Mononuclear cell (primary cell): Measurements from ENCODE around the gene KIF20A. TPM values are rescaled to one million over a fixed set of nuclear protein-coding genes. Genes with fewer than 3 reads are reported as not detected.
A peak's percentile ranks its signal among the peaks of the same experiment; 100 is the strongest.
"Not testable (repeated sequence)": the region's sequence is repeated elsewhere in the genome, so short reads cannot be mapped to it uniquely, and the experiment has no call there.

Experiments
- H3K27me3 ChIP-seq: 2 replicates; pipeline ENCODE4 v1.6.0; 2011; ENCODE audit warnings: low read length, control low read depth; ENCODE audit not compliant: insufficient read depth
- H3K4me1 ChIP-seq: 2 replicates; pipeline ENCODE4 v1.5.1; 2011; ENCODE audit warnings: mild to moderate bottlenecking, low read length, control low read depth; ENCODE audit not compliant: insufficient read depth
- H3K4me3 ChIP-seq: 2 replicates; pipeline ENCODE4 v1.5.1; 2011; ENCODE audit warnings: mild to moderate bottlenecking, low read length, moderate library complexity
- H3K9me3 ChIP-seq: 2 replicates; pipeline ENCODE4 v1.5.1; 2011; ENCODE audit warnings: low read depth, mild to moderate bottlenecking, control low read depth, low read length
- total RNA-seq: library from RNA; depleted of rRNA; stranded (reverse); fragments of >200 nt; gene quantifications from one replicate; pipeline ENCODE4 v1.2.3, GENCODE V29; 2012

Gene KIF20A
- 0.42 TPM for total RNA-seq

DNA sequence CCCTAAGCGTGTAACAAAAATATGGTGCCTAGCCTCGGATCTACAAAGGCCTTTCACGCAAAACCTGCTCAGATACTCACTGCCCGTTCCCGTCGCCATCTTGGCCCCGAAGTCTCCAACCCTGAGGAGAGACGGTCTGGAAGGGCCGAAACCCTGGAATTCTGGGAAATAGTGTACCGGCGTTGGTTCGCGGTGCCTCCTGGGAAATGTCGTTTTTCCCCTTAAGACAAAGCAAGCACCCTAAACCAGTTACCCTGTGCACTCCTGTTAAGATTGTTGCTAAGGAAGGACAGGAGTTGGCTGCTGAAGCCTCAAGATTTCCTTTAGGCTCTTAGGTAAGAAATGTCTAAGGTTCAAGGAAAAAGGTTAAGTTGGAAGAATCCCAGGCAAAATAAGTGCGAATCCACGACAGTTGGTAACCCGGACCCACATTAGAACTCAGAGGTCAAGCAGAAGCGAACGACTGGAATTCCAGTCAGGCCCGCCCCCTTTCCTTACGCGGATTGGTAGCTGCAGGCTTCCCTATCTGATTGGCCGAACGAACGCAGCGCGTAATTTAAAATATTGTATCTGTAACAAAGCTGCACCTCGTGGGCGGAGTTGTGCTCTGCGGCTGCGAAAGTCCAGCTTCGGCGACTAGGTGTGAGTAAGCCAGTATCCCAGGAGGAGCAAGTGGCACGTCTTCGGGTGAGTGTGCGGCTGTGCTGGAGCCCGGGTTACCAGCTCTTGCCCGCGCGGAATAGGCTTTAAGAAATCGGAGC is at the start of gene KIF20A, which contains the start of gene BRD8:
TSS of gene KIF20A (plus strand) at position 597 of the 761 bp plus-strand sequence. CDS start 569 bp downstream, outside the sequence.
TSS of gene BRD8 (minus strand) at position 115 of the 761 bp plus-strand sequence. CDS start at position 99, 16 bp downstream.
- Histone ChIP-seq H3K4me1 (peaks cover 34% of the 10 kb centered on the region), H3K4me3 (peak within 1 kb of the TSS; percentile 87), H3K9me3 (no peaks in the 10 kb centered on the region), H3K27me3 (no peaks in the 10 kb centered on the region)

DNA sequence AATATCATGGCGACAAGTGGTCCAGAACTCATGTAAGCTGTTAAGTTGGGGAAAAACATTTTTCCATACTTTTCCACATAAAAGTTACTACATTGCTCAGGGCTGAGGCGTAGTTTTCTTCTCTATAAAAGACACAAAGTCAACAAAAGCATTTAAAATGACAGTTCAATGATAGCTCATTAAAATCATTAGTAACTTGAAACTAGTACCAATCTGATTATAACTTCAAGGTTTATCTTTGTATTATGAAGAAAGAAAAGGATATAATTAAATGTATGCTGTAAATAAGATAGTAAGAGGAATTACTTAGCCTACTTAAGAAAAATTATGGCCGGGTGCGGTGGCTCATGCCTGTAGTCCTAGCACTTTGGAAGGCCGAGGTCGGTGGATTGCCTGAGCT is 49.6 kb upstream of the KIF20A start:
- Histone ChIP-seq H3K4me3 (no peak overlapping the region), H3K4me1 (no peaks in the 10 kb centered on the region), H3K9me3 (no peaks in the 10 kb centered on the region), H3K27me3 (no peaks in the 10 kb centered on the region)

DNA sequence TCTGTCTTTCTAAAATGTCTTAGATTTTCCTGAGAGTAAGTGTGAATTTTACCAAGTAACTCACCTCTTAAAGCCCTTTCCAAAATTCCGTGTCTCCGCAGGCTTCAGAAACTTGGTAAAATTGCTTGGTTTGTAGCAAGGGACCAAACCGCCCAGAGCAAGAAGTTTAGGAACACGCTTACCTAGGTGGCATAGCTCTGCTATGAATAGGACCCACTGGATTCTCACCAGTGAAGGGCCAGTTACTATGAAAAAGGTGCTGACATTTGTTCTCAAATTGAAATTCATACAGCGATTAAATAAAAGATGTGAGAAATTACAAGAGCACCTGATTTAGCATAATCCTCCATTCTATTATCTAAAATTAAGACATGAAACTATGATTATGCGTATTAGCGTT is 46.4 kb upstream of the KIF20A start:
- Histone ChIP-seq H3K4me1 (no peaks in the 10 kb centered on the region), H3K9me3 (no peaks in the 10 kb centered on the region), H3K4me3 (no peak overlapping the region)

DNA sequence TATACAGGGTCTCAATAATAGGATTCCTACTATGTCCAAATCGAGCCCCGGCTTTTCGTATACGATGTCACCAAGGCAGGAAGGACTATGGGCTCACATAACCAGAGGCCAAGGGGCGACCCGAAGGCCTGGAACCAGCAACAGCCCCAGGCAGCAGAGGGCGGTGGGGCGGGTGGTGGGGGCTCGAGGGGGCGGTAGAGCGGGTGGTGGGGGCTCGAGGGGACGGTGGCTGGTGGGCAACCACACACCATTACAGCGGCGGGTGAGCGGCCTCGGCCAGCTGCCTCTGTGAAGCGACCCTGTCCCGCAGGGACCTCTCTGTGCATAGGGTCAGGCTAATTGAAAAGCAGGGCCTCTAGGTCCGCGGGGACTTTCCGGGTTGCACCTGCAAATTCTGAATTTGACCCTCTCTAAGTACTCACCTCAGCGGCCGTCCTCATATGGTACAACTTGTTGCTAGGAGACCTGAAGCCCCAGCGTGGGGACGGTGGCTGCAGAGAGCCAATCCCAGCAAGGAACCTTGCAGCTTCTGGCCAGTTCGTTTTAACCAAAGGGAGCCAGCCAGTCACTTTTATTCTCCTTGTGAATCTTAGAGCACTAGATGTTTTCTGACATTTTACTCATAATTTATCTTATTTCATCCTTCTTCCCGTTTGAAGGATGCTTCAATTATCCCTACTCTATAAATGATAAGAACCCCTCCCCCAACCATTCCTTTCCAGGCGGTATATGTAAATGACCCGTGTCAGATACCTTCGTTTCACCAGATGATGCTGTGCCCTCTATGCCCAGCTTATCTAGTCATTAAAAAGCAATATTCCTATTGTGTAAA is 39.7 kb upstream of the KIF20A start, which contains the start of gene NME5:
TSS of gene NME5 (minus strand) at position 480 of the 832 bp plus-strand sequence. CDS start 648 bp downstream, outside the sequence.
- H3K9me3 ChIP-seq, result no peaks in the 10 kb centered on the region
- H3K4me3 ChIP-seq, result no peak within 1 kb of the TSS
- peaks cover 26% of the 10 kb centered on the region for H3K27me3 ChIP-seq
- peaks cover 5% of the 10 kb centered on the region for H3K4me1 ChIP-seq

More for the DNA sequence above, 46.4 kb upstream of the KIF20A start:
- H3K27me3 ChIP-seq, result no peaks in the 10 kb centered on the region

DNA sequence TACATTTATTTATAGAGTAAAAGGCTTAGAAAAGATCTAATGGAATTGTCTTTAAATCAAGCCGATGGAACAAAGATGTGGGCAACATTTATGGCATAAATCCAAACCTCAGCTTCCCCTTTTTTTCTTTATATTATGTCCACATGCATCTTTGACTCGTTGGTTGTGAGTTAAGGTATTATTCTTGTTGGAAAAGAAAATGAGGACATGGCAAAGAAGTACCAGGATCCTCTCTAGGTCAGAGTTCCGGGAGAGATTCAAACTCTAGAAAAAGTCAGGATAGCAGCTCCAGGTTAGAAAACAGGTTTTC is 39.2 kb upstream of the KIF20A start:
- Histone ChIP-seq H3K4me3 (no peak overlapping the region), H3K27me3 (peaks cover 26% of the 10 kb centered on the region), H3K4me1 (peaks cover 5% of the 10 kb centered on the region), H3K9me3 (no peaks in the 10 kb centered on the region)

DNA sequence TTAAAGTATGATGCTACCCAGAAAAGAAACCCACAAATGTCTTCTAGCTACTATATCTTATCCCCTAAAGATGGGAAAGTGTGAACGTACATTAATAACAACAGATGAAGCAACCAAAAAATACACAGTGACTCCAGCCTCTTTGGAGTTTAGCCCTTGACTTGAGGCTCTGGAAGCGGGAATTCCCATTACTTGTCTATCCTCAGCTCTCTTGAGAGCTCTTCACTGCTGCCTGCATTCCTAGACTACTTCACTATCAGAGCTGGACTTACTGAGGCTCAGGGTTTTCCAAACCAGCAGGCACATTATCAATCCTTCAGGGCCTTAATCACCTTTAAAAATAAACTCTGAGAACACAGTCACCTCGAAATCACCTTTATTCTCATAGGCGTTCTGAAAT is 38.6 kb upstream of the KIF20A start:
- Histone ChIP-seq H3K9me3 (no peaks in the 10 kb centered on the region), H3K27me3 (peaks cover 26% of the 10 kb centered on the region), H3K4me1 (peaks cover 5% of the 10 kb centered on the region), H3K4me3 (no peak overlapping the region)

DNA sequence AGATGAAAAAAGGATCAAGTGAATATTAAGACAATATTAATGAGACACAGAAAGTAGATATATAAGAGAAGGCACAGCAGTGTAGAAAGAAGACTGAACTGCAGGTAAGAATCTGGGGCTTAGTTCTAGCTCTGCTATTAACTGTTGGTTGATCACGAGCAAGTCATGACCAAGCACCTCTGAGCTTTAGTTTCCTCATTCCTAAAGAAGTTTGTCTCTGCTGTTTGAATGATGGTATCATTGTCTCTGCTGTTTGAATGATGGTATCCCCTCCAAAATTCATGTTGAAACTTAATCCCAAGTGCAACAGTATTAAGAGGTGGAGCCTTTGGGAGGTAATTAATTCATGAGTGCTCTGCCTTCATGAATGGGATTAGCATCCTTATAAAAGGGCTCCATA is 37.2 kb upstream of the KIF20A start:
- H3K27me3 ChIP-seq, result peaks cover 26% of the 10 kb centered on the region
- H3K4me1 ChIP-seq, result peaks cover 5% of the 10 kb centered on the region

DNA sequence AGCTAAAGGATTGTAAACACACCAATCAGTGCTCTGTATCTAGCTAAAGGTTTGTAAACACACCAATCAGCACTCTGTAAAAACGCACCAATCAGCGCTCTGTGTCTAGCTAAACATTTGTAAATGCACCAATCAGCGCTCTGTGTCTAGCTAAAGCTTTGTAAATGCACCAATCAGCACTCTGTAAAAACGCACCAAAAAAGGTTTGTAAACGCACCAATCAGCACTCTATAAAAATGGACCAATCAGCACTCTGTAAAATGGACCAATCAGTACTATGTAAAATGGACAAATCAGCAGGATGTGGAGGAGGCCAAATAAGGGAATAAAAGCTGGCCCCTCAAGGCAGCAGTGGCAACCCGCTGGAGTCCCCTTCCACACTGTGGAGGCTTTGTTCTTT is 35.3 kb upstream of the KIF20A start:
- H3K27me3 ChIP-seq, result peaks cover 19% of the 10 kb centered on the region
- H3K4me1 ChIP-seq, H3K9me3 ChIP-seq, H3K4me3 ChIP-seq: not testable (repeated sequence)

More for the DNA sequence above, 37.2 kb upstream of the KIF20A start:
- Histone ChIP-seq H3K4me3 (no peak overlapping the region), H3K9me3 (no peaks in the 10 kb centered on the region)

DNA sequence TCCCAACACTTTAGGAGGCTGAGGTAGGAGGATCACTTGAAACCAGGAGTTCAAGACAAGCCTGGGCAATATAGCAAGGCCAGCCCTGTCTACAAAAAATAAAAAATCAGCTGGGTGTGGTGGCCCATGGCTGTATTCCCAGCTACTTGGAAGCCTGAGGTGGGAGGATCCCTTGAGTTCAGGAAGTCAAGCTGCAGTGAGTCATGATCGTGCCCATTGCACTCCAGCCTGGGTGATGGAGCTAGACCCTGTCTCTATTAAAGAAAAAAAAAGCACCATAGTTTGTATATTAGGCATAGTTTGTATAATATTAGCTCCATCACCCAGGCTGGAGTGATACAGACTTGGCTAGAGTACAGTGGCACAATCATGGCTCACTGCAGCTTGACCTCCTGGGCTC is 30.1 kb upstream of the KIF20A start:
- no peak overlapping the region for H3K4me3 ChIP-seq
- H3K27me3 ChIP-seq, result no peaks in the 10 kb centered on the region
- H3K4me1 ChIP-seq, result no peaks in the 10 kb centered on the region
- H3K9me3 ChIP-seq, result no peaks in the 10 kb centered on the region

DNA sequence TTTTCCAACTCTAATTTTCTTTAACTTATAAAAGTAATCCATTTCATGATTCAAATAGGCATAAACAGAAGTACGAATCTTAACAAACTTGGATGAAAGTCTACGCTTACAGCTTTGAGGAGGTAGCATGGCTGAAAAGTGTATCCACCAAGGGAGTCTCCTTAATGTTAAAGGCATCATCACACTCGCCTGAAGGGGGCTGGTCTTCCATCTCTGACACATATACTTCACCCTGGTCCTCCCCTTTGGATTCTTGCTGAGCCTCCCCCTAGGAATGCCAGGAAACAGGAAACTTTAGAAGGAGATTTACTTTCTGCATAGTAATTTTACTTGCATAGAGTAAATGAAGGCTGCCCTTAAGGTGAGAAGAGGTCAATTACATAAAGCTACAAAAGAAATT is 29.4 kb upstream of the KIF20A start:
- no peaks in the 10 kb centered on the region for H3K27me3 ChIP-seq
- H3K4me3 ChIP-seq, result no peak overlapping the region
- no peaks in the 10 kb centered on the region for H3K9me3 ChIP-seq
- H3K4me1 ChIP-seq, result no peaks in the 10 kb centered on the region

DNA sequence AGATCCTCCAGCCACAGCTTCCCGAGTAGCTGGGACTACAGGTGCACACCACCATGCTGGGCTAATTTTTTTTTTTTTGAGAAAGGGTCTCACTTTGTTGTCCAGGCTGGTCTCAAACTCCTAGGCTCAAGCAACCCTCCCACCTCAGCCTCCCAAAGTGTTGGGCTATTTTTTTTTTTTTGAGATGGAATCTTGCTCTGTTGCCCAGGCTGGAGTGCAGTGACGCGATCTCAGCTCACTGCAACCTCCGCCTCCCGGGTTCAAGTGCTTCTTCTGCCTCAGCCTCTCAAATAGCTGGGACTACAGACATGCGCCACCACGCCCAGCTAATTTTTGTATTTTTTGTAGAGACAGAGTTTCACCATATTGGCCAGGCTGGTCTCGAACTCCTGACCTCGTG is 22.9 kb upstream of the KIF20A start:
- not testable (repeated sequence) for H3K9me3 ChIP-seq, H3K4me3 ChIP-seq, H3K27me3 ChIP-seq, H3K4me1 ChIP-seq

DNA sequence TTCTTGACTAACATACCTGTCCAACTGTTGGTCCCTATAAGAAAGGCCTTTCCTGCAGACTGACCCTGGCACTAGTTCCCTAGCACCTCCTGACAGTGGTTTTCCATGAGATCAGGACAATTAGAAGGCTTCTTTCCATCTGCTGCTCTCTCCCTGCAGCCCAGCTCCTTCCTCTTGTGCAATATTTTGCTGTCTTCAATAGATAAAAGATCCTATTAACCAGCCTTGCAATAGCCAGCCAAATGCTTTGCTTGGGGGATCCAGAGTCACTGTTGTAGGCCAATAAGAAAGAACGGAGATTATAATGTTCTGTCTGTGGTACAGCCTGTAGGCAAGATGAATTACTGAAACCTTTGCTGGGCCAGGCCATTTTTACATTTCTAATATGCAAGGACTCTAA is 21.3 kb upstream of the KIF20A start:
- no peaks in the 10 kb centered on the region for H3K4me1 ChIP-seq
- no peaks in the 10 kb centered on the region for H3K9me3 ChIP-seq
- H3K27me3 ChIP-seq, result no peaks in the 10 kb centered on the region
- no peak overlapping the region for H3K4me3 ChIP-seq

DNA sequence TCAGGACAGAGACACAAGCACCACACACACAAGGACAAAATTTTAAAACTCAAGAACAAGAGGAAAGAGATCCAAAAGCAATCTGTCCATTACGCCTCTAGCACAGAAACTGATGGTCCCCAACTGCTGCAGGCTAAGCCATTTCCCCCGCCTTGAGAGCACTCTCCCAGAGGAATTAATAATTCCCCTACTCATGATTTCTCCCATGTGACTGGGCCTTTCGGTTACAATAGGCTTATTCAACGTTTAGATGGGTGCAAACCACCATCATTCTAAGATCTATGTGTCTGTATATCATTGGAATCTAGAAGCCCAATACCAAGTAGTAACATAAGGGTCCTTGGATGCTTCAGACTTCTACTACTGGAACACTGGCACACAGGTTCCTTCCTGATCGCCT is 19.2 kb upstream of the KIF20A start:
- no peaks in the 10 kb centered on the region for H3K4me1 ChIP-seq
- no peaks in the 10 kb centered on the region for H3K9me3 ChIP-seq
- no peak overlapping the region for H3K4me3 ChIP-seq
- no peaks in the 10 kb centered on the region for H3K27me3 ChIP-seq

DNA sequence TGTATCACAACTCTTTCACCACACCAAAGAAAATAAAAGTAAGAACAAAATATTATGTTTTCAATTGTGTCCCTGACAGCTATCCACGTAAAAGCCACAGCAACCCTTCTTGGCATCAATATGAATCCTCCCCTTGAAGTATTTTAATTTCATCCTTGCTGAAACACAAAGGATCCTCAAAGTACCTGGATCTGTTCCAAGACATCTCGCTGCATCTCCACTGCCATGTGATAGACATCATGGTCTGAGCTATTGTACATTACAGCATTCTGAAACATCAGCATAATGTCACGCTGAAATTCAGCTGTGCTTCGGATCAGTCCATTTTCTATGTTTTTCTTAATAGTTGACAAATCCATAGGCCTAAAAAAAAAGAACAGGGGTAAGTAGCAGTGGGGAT is 18.2 kb upstream of the KIF20A start:
- Histone ChIP-seq H3K27me3 (no peaks in the 10 kb centered on the region), H3K4me3 (no peak overlapping the region), H3K9me3 (no peaks in the 10 kb centered on the region), H3K4me1 (no peaks in the 10 kb centered on the region)

DNA sequence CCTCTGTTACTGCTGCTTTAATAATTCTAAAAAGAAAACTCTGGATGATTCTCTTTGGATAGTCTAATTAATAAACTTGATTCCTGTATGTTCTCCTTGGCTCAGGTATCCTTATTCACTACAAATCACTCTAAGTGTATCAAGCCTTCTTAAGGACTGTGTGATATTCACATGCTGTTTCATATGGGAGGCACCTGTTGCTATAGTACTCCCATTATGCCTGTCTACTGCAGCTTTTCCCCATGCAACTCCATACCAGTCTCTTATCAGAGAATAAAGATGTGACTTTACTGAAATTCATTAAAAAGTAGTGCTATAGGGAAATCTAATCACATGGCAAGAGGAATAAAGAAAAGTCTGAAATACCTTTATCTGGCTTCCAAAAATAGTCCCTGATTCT is 15.2 kb upstream of the KIF20A start:
- H3K9me3 ChIP-seq, result no peaks in the 10 kb centered on the region
- H3K27me3 ChIP-seq, result no peaks in the 10 kb centered on the region
- no peaks in the 10 kb centered on the region for H3K4me1 ChIP-seq
- H3K4me3 ChIP-seq, result no peak overlapping the region
